K562 (cell line): Measurements from ENCODE around the gene FES. TPM values are rescaled to one million over a fixed set of nuclear protein-coding genes. Genes with fewer than 3 reads are reported as not detected.

Experiments used
- ATF1 ChIP-seq, 2 experiments: fragments of 450-650 bp in 1 of 2; IDR thresholded peaks; 2 replicates each; pipeline ENCODE4 v1.6.1; 2016; ENCODE audit warnings: missing compliant biosample characterization in 1 of 2, missing genetic modification characterization in 1 of 2
- BDP1 ChIP-seq: IDR thresholded peaks from 3 replicates; pipeline ENCODE4 v1.6.1; 2011; ENCODE audit not compliant: insufficient read length, insufficient read depth
- CEBPG ChIP-seq, 3 experiments: fragments of 200-800 bp in 1 of 3; sonication (Bioruptor generic) in 1 of 3; sonication (generic) in 1 of 3; formaldehyde crosslinking in 1 of 3; IDR thresholded peaks in 2 of 3; conservative IDR thresholded peaks in 1 of 3; 2 replicates each; pipeline versions ENCODE4 v1.6.1 to v1.8.0; 2016 to 2022; ENCODE audit warnings: missing compliant biosample characterization in 2 of 3, missing genetic modification characterization in 2 of 3, mild to moderate bottlenecking in 1 of 3, missing genetic modification reagents in 1 of 3
- ELK1 ChIP-seq: sonication (generic); formaldehyde crosslinking; IDR thresholded peaks from 2 replicates; pipeline ENCODE4 v1.8.1; 2022; ENCODE audit warnings: missing genetic modification reagents
- FOXK2 ChIP-seq, 2 experiments: fragments of 450-650 bp; IDR thresholded peaks in 1 of 2; conservative IDR thresholded peaks in 1 of 2; 2 replicates each; pipeline ENCODE4 v1.6.1; 2016; ENCODE audit warnings: low read depth in 2 of 2, mild to moderate bottlenecking in 1 of 2
- GTF2F1 ChIP-seq: IDR thresholded peaks from 2 replicates; pipeline ENCODE4 v1.6.1; 2011; ENCODE audit warnings: low read depth, low read length, improper control_type of control experiment
- HMG20A ChIP-seq: fragments of 450-650 bp; formaldehyde crosslinking; conservative IDR thresholded peaks from 2 replicates; pipeline ENCODE4 v1.4.0; 2020; ENCODE audit warnings: mild to moderate bottlenecking, mixed read lengths
- MXD1 ChIP-seq: fragments of 250-450 bp; sonication (Bioruptor Pico); IDR thresholded peaks from 2 replicates; pipeline ENCODE4 v1.8.0; 2021; ENCODE audit warnings: borderline replicate concordance, mild to moderate bottlenecking, moderate library complexity; ENCODE audit not compliant: poor library complexity, severe bottlenecking
- NCOR1 ChIP-seq: fragments of 450-650 bp; IDR thresholded peaks from 2 replicates; pipeline ENCODE4 v1.6.1; 2016; ENCODE audit warnings: mild to moderate bottlenecking, moderate library complexity
- PPARD ChIP-seq: fragments of 250-450 bp; sonication (Bioruptor Pico); IDR thresholded peaks from 2 replicates; pipeline ENCODE4 v1.8.0; 2022; ENCODE audit warnings: inconsistent platforms, mild to moderate bottlenecking, moderate library complexity
- SMARCA4 ChIP-seq: fragments of 450-650 bp; IDR thresholded peaks from 2 replicates; pipeline ENCODE4 v1.6.1; 2016
- SNIP1 ChIP-seq: fragments of 450-650 bp; IDR thresholded peaks from 2 replicates; pipeline ENCODE4 v1.7.1; 2017; ENCODE audit warnings: low read depth, mild to moderate bottlenecking
- ZNF232 ChIP-seq: sonication (generic); formaldehyde crosslinking; IDR thresholded peaks from 2 replicates; pipeline ENCODE4 v1.8.0; 2022; ENCODE audit warnings: mild to moderate bottlenecking, missing genetic modification reagents
- ZNF395 ChIP-seq: fragments of 200-800 bp; sonication (Bioruptor generic); IDR thresholded peaks from 2 replicates; pipeline ENCODE4 v1.6.1; 2017; ENCODE audit warnings: missing genetic modification characterization, missing compliant biosample characterization
- ZNF445 ChIP-seq: fragments of 250-450 bp; sonication (Bioruptor Pico); IDR thresholded peaks from 2 replicates; pipeline ENCODE4 v1.4.0; 2020; ENCODE audit warnings: low read depth, mild to moderate bottlenecking, moderate library complexity
- ZNF639 ChIP-seq, 2 experiments: fragments of 200-800 bp in 1 of 2; sonication (Bioruptor generic) in 1 of 2; sonication (generic) in 1 of 2; formaldehyde crosslinking in 1 of 2; IDR thresholded peaks in 1 of 2; conservative IDR thresholded peaks in 1 of 2; 2 replicates each; pipeline versions ENCODE4 v1.5.0 to v1.6.1; 2016 to 2020; ENCODE audit warnings: missing compliant biosample characterization in 1 of 2, missing genetic modification characterization in 1 of 2, missing genetic modification reagents in 1 of 2
- ZNF655 ChIP-seq: fragments of 250-450 bp; sonication (Bioruptor Pico); IDR thresholded peaks from 2 replicates; pipeline ENCODE4 v1.5.0; 2021
- polyA plus RNA-seq, 8 experiments: library from polyadenylated mRNA; depleted of rRNA in 4 of 8; stranded (reverse) in 5 of 8; unstranded in 3 of 8; fragments of >200 nt; fragmentation: Nextera tagmentation in 2 of 8; fragmentation: Illumina TruSeq in 1 of 8; extraction: Ambion mirVana in 2 of 8; extraction: Trizol in 1 of 8; gene quantifications; 2 replicates each; pipeline versions ENCODE4 v1.2.1 to v1.2.3, GENCODE V29; 2011 to 2014; ENCODE audit warnings: inconsistent platforms in 1 of 8, missing spikeins in 1 of 8
- total RNA-seq, 7 experiments: library from RNA; depleted of rRNA in 6 of 7; stranded (reverse); fragments of >200 nt in 6 of 7; fragmentation: Illumina TruSeq in 2 of 7; extraction: Trizol in 2 of 7; gene quantifications; 2 replicates each; pipeline versions ENCODE4 v1.2.1 to v1.2.3, GENCODE V29; 2011 to 2021; ENCODE audit warnings: low replicate concordance in 1 of 7
- TF ChIP-seq, protein P1 (sequence below): fragments of 450-650 bp; IDR thresholded peaks from 2 replicates; pipeline ENCODE4 v1.6.1; 2017; ENCODE audit warnings: antibody characterized with exemption

The FES gene
- total and polyA plus RNA-seq, 9 of the 15 experiments (the other 6 are each of a cell fraction or from before 2014, with no cell fraction given), result 0.38 to 2.6 (median 0.82) TPM

DNA sequence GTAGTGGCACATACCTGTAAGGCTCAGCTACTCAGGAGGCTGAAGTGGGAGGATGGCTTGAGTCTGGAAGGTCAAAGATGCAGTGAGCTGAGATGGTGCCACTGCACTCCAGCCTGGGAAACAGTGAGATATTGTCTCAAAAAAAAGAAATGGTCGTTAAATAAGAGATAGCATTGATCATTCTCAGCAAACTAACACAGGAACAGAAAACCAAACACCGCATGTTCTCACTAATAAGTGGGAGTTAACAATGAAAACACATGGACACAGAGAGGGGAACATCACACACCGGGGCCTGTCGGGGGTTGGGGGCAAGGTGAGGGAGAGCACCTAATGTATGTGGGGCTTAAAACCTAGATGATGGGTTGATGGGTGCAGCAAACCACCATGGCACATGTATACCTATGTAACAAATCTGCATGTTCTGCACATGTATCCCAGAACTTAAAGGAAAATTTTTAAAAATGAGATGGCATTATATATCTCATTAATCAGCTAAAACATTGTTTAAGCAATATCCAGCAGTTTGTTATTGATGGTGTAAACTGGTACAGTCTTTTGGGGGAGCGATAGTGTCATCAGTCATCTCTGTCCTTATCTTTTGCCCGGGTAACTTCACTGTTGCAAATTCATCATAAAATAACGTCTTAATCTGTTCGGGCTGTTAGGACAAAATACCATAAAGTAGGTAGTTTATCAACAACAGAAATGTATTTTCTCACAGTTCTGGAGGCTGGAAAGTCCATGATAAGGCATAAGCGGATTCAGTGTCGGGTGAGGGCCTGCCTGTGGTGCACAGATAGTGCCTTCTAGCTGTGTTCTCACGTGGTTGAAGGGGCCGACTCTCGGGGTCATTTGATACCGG lies 17.1 kb downstream of the FES start (continued):
- TF ChIP-seq, protein P1, sequence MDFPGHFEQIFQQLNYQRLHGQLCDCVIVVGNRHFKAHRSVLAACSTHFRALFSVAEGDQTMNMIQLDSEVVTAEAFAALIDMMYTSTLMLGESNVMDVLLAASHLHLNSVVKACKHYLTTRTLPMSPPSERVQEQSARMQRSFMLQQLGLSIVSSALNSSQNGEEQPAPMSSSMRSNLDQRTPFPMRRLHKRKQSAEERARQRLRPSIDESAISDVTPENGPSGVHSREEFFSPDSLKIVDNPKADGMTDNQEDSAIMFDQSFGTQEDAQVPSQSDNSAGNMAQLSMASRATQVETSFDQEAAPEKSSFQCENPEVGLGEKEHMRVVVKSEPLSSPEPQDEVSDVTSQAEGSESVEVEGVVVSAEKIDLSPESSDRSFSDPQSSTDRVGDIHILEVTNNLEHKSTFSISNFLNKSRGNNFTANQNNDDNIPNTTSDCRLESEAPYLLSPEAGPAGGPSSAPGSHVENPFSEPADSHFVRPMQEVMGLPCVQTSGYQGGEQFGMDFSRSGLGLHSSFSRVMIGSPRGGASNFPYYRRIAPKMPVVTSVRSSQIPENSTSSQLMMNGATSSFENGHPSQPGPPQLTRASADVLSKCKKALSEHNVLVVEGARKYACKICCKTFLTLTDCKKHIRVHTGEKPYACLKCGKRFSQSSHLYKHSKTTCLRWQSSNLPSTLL, result no peak
- TF ChIP-seq ZNF655 (no peak), ELK1 (CRISPR knock-in tag) (no peak), BDP1 (no peak), MXD1 (CRISPR knock-in tag) (no peak), GTF2F1 (no peak), FOXK2 (conservative IDR thresholded peaks at IDR 0.05 in 1 of 2, IDR thresholded peaks at IDR 0.05 in 1 of 2; ENCODE audit: low read depth in 2 of 2) (peak; percentile 88 to 93), CEBPG (CRISPR knock-in tag; IDR thresholded peaks at IDR 0.05) (no peak), CEBPG (tag; conservative IDR thresholded peaks at IDR 0.05 in 1 of 2, IDR thresholded peaks at IDR 0.05 in 1 of 2) (peak in 1 of 2 experiments; percentile 26; a peak in 1 of 4 replicates), ATF1 (CRISPR knock-in tag; IDR thresholded peaks at IDR 0.05) (no peak), ATF1 (tag; IDR thresholded peaks at IDR 0.05) (peak; percentile 86), PPARD (CRISPR knock-in tag) (no peak), ZNF445 (CRISPR knock-in tag) (no peak), HMG20A (CRISPR knock-in tag) (no peak), SNIP1 (no peak), ZNF395 (CRISPR knock-in tag) (peak; percentile 98), ZNF639 (CRISPR knock-in tag; conservative IDR thresholded peaks at IDR 0.05 in 1 of 2, IDR thresholded peaks at IDR 0.05 in 1 of 2) (peak in 1 of 2 experiments; percentile 93; a peak in 2 of 4 replicates), SMARCA4 (peak; percentile 99), NCOR1 (peak; percentile 100), ZNF232 (CRISPR knock-in tag) (no peak)
